ENCODE results near the gene KLHL10. TPM values are rescaled to one million over a fixed set of nuclear protein-coding genes. Genes with fewer than 3 reads are reported as not detected.
A peak's percentile ranks its signal among the peaks of the same experiment; 100 is the strongest.

Gene KLHL10
- total and polyA plus RNA-seq, 2 of the 4 experiments (the other 2 are of a cell fraction), result 0.18 TPM; not detected in 1

DNA sequence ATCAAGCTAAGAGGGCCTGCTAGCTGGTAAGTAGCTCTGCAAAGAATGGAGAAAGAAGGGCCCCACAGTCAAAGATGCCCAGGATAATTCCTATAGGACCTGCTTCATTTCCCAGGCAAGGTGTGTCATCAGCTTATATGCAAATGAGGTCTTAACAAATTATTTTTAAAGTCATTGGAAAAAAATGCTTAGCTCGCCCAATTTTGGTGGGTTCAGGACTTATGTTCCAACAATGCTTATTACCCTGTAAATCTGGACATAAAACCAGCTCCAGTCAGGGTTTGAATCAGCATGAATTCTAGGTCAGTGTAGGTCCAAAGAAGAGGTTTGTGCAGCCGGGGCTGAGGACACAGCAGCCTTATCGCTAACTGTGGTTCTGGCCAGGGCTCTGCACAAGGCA lies 55.8 kb downstream of the KLHL10 start:
- H2AK5ac ChIP-seq (ENCODE audit: low read depth, low read length), result no peak overlapping the region
- POLR2A ChIA-PET (ENCODE audit: unreplicated experiment), result no interaction called here
- no peak overlapping the region for H3K23ac ChIP-seq (ENCODE audit: low read depth, low read length)
- in situ Hi-C loops (cut with MboI; ENCODE audit: low sequenced_read_pairs) (no loop called here), intact Hi-C loops (cut with micrococcal nuclease) (no loop called here), dilution Hi-C loops (cut with HindIII; ENCODE audit: low sequenced_read_pairs, unreplicated experiment) (no loop called here)
- no peak for TF ChIP-seq NFE2L2 (IDR thresholded peaks at IDR 0.05; ENCODE audit: low read depth, low read length)
- no peak for TF ChIP-seq CHD1 (IDR thresholded peaks at IDR 0.05; ENCODE audit: low read depth, low read length)
- TF ChIP-seq, protein P1, sequence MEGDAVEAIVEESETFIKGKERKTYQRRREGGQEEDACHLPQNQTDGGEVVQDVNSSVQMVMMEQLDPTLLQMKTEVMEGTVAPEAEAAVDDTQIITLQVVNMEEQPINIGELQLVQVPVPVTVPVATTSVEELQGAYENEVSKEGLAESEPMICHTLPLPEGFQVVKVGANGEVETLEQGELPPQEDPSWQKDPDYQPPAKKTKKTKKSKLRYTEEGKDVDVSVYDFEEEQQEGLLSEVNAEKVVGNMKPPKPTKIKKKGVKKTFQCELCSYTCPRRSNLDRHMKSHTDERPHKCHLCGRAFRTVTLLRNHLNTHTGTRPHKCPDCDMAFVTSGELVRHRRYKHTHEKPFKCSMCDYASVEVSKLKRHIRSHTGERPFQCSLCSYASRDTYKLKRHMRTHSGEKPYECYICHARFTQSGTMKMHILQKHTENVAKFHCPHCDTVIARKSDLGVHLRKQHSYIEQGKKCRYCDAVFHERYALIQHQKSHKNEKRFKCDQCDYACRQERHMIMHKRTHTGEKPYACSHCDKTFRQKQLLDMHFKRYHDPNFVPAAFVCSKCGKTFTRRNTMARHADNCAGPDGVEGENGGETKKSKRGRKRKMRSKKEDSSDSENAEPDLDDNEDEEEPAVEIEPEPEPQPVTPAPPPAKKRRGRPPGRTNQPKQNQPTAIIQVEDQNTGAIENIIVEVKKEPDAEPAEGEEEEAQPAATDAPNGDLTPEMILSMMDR (conservative IDR thresholded peaks at IDR 0.05; ENCODE audit: low read depth, low read length), result no peak
- peak; percentile 47 for TF ChIP-seq MAFK (IDR thresholded peaks at IDR 0.05; ENCODE audit: low read depth, low read length)
- ATAC-seq (ENCODE audit: low read depth) (no peak), DNase-seq (no peak)
- CTCF ChIA-PET, result interaction anchor here (0.6 kb wide), 1 partner anchor 55 kb away, joined by 3 read pairs; no protein-coding TSS in a partner anchor
- no peak overlapping the region for H2BK120ac ChIP-seq (ENCODE audit: low read depth, low read length)
- H3K18ac ChIP-seq (ENCODE audit: low read depth, low read length), result no peak overlapping the region
- H2AFZ ChIP-seq (replicated peaks; ENCODE audit: low read length, poor library complexity), result no peak overlapping the region
- H4K8ac ChIP-seq (ENCODE audit: low read depth in 2 of 2, low read length in 2 of 2), result no peak overlapping the region
- BruUV-seq (replicated peaks), result no TSS peak
- H3K27ac ChIP-seq (ENCODE audit: insufficient read depth, low read length), result no peak overlapping the region
- WGBS, 2 experiments (ENCODE audit: extremely low coverage in 2 of 2, insufficient read length in 1 of 2), result no CpG with 5 or more reads among the region's 3 CpGs
- no peak overlapping the region for H3K4me3 ChIP-seq (ENCODE audit: insufficient read depth, low read depth, low read length)
- H2AK9ac ChIP-seq (replicated peaks; ENCODE audit: low read depth, low read length, poor library complexity), result no peak overlapping the region
- no peak overlapping the region for H3K4ac ChIP-seq (ENCODE audit: low read depth, low read length)
- no peak overlapping the region for H4K5ac ChIP-seq (ENCODE audit: low read depth, low read length)
- H3K9ac ChIP-seq (ENCODE audit: low read depth, low read length), result no peak overlapping the region
- H2BK15ac ChIP-seq (ENCODE audit: low read depth, low read length), result no peak overlapping the region
- H3K14ac ChIP-seq (replicated peaks; ENCODE audit: low read depth, low read length), result no peak overlapping the region
- H3K9me3 ChIP-seq (ENCODE audit: control insufficient read depth, insufficient read depth, low read length), result no peaks in the 10 kb centered on the region
- H4K20me1 ChIP-seq (ENCODE audit: insufficient read depth, low read length), result peaks cover 59% of the 10 kb centered on the region
- H3K56ac ChIP-seq (ENCODE audit: extremely low read depth, insufficient read depth, low read length), result no peak overlapping the region
- H4K91ac ChIP-seq (ENCODE audit: insufficient read depth, low read depth, low read length), result no peak overlapping the region
- no peak overlapping the region for H3K4me2 ChIP-seq (ENCODE audit: low read depth, low read length)
- H3K9me1 ChIP-seq (ENCODE audit: insufficient read depth, low read length), result peaks cover 28% of the 10 kb centered on the region
- H3K27me3 ChIP-seq (ENCODE audit: control insufficient read depth, insufficient read depth, low read length), result no peaks in the 10 kb centered on the region
- no peak overlapping the region for H2BK5ac ChIP-seq (ENCODE audit: low read depth, low read length, poor library complexity, severe bottlenecking)
- H2BK20ac ChIP-seq (ENCODE audit: low read depth, low read length), result no peak overlapping the region
- peaks cover 28 to 79% of the 10 kb centered on the region in 2 experiments for H3K79me1 ChIP-seq (ENCODE audit: low read depth in 1 of 2, low read length in 2 of 2)
- peaks cover 18% of the 10 kb centered on the region for H3K4me1 ChIP-seq (ENCODE audit: control insufficient read depth, insufficient read depth, low read length)
- H3K36me3 ChIP-seq (ENCODE audit: control insufficient read depth, insufficient read depth, low read length), result peaks cover 73% of the 10 kb centered on the region

All from IMR-90 (cell line).